Dendritic cell treated with granulocyte-macrophage colony-stimulating factor and Interleukin-4, amounts not matched to agents 40 ng/mL and 50 ng/mL, for 4 days (primary cell): Measurements from ENCODE around the gene POMZP3.
A peak's percentile ranks its signal among the peaks of the same experiment; 100 is the strongest.
"Not testable (repeated sequence)": the region's sequence is repeated elsewhere in the genome, so short reads cannot be mapped to it uniquely, and the experiment has no call there.

Experiments used
- H3K27ac Mint-ChIP-seq: one replicate; pipeline ENCODE4 v1.8.0; 2022; ENCODE audit warnings: mild to moderate bottlenecking, mixed read lengths
- H3K27me3 Mint-ChIP-seq: one replicate; pipeline ENCODE4 v1.8.0; 2022; ENCODE audit warnings: mild to moderate bottlenecking, mixed read lengths
- H3K36me3 Mint-ChIP-seq: one replicate; pipeline ENCODE4 v1.8.0; 2022; ENCODE audit warnings: low read depth, mixed read lengths
- H3K4me1 Mint-ChIP-seq: one replicate; pipeline ENCODE4 v1.8.0; 2022; ENCODE audit warnings: low read depth, mixed read lengths
- H3K4me3 Mint-ChIP-seq: one replicate; pipeline ENCODE4 v1.8.0; 2022; ENCODE audit warnings: mild to moderate bottlenecking, moderate library complexity, mixed read lengths
- H3K9me3 Mint-ChIP-seq: one replicate; pipeline ENCODE4 v1.8.0; 2022; ENCODE audit warnings: mixed read lengths
- intact Hi-C: fragments of 100-400 bp; cut with micrococcal nuclease; formaldehyde crosslinking; loops from one replicate; pipeline ENCODE4 v1.15.0; 2022

POMZP3 gene

DNA sequence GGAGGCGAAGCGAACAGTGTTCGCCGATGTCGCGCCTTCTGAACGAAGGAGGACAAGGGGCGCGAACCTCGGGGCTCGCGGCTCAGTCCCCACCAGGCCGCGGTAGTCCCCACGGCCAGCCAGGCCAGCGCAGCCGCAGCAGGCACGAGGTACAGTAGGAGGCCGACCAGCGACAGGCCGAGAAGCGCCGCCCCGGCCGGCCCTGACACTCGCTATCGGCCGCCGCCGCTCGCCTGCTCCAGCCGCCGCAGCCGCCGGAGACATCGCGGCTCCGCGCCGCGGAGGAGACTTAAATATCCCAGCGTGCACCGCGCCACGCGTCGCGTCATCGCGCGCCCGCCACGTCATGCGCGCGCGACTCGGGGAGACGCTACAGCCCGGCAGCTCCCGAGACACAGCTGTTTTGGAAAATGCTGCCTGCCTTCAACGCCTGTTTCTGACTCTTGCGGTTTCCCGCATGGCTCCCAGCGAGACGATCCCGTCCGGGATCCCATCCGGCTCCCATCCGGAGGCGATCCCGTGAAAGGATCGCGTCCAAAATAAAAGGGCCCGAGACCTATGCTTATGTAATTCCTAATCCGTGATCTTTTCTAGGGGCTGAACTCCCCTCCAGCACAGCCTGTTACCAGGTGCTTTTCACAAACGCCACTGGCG, at the start of gene POMZP3:
Gene POMZP3, minus strand, starts transcription at position 291 of the 654 bp plus-strand sequence. CDS start 1,215 bp downstream, outside the sequence.
- intact Hi-C loops, H3K27me3 Mint-ChIP-seq, H3K4me1 Mint-ChIP-seq, H3K9me3 Mint-ChIP-seq: not testable (repeated sequence)
- Mint-ChIP-seq H3K4me3 (peak within 1 kb of the TSS; percentile 81), H3K27ac (peak within 1 kb of the TSS; percentile 83), H3K36me3 (peaks cover 17% of the 10 kb centered on the region)

DNA sequence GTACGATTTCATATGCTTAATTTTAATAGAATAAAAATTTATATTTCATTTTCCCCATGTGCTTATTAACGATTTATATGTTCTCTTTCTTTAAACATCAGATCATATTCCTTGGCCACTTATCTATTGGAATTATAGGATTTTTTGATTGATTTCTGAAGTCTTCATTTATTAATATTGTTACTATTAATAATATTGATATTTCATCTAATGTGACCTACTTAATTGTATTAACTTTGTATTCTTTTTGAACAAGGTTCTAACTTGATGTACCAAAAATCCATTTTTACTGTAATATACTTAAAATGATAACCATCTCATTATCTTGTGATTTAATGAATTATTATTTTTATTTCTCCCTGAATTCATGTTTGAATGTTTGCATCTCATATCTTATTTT, 48.7 kb upstream of the POMZP3 start:
- H3K9me3 Mint-ChIP-seq, intact Hi-C loops: not testable (repeated sequence)

DNA sequence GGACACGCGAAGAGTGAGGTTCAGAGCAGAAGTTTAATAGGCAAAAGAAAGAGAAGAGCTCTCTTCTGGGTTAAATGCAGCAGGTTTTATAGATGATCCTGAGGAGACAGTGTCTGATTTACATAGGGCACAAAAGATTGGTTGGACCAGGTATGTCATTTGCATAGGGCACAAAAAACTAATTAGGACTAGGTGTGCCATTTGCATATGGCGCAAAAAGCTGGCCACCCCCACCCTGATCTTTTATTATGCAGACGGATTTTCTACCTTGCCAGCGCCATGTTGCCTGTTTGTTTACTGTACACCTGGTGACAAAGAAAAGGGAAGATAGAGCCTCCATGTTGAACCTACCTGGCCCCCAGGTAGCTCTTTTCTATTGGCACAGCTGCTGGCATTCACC, 46.3 kb upstream of the POMZP3 start:
- H3K27me3 Mint-ChIP-seq, H3K9me3 Mint-ChIP-seq, H3K4me3 Mint-ChIP-seq, H3K27ac Mint-ChIP-seq, H3K36me3 Mint-ChIP-seq, intact Hi-C loops: not testable (repeated sequence)
- peaks cover 15% of the 10 kb centered on the region for H3K4me1 Mint-ChIP-seq

More for the DNA sequence above, 48.7 kb upstream of the POMZP3 start:
- H3K27me3 Mint-ChIP-seq, H3K27ac Mint-ChIP-seq, H3K36me3 Mint-ChIP-seq, H3K4me3 Mint-ChIP-seq: not testable (repeated sequence)
- peaks cover 18% of the 10 kb centered on the region for H3K4me1 Mint-ChIP-seq

DNA sequence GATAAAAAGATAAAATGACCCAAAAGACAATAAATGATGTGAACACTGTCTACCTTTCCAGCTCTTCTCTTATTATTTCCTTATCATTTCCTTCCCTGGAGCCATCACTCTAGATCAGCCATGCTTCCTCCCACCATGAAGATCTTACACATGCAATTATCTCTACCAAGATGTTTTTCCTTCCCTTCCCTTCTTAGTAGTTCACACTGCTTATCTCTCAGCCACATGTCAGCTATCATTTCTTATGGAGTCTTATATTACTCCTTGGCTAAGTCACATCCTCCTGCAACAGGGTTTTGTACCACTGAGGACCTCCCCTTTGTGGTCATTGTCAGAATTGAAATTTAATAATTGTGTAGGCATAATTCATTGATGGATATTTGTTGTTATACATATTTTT, 32.1 kb upstream of the POMZP3 start:
- H3K4me1 Mint-ChIP-seq, H3K36me3 Mint-ChIP-seq, intact Hi-C loops, H3K27me3 Mint-ChIP-seq, H3K4me3 Mint-ChIP-seq, H3K9me3 Mint-ChIP-seq, H3K27ac Mint-ChIP-seq: not testable (repeated sequence)

DNA sequence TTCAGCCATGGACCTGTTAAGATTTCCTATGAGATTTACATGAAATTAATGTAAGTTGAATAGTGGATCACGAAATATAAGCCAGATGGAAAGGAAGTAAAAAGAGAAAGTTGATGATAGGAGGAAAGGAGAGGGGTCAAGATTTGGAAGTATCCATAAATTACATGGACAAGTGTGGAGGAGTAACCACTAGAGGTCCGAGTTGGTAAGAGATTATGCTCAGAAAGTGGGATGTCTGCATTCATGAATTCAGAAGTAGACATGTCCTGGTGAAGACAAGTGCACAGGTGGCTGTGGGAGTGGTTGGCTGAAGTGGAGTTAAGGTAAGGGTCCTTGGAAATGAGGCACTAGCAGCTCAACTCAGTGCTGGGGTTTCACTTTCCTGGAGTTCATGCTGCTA, 29.3 kb upstream of the POMZP3 start:
- intact Hi-C loops, H3K27me3 Mint-ChIP-seq, H3K4me3 Mint-ChIP-seq, H3K36me3 Mint-ChIP-seq, H3K9me3 Mint-ChIP-seq, H3K27ac Mint-ChIP-seq, H3K4me1 Mint-ChIP-seq: not testable (repeated sequence)

DNA sequence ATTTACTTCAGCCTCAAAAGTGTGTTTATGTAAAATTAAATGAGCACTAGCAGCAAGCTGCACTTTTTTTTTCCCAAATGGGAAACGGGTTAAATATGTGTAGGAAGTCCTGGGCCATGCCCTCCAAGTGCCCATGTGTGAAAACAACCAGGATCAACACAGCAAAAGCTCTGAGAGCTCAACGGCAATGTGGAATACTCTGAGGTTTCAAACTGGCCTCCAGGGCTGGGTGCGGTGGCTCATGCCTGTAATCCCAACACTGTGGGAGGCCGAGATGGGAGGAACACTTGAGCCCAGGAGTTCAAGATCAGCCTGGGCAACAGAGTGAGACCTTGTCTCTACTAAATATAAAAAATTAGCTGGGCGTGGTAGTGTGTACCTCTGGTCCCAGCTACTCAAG, 15.5 kb upstream of the POMZP3 start:
- H3K4me3 Mint-ChIP-seq, H3K27me3 Mint-ChIP-seq, H3K27ac Mint-ChIP-seq, H3K36me3 Mint-ChIP-seq, intact Hi-C loops, H3K4me1 Mint-ChIP-seq, H3K9me3 Mint-ChIP-seq: not testable (repeated sequence)

DNA sequence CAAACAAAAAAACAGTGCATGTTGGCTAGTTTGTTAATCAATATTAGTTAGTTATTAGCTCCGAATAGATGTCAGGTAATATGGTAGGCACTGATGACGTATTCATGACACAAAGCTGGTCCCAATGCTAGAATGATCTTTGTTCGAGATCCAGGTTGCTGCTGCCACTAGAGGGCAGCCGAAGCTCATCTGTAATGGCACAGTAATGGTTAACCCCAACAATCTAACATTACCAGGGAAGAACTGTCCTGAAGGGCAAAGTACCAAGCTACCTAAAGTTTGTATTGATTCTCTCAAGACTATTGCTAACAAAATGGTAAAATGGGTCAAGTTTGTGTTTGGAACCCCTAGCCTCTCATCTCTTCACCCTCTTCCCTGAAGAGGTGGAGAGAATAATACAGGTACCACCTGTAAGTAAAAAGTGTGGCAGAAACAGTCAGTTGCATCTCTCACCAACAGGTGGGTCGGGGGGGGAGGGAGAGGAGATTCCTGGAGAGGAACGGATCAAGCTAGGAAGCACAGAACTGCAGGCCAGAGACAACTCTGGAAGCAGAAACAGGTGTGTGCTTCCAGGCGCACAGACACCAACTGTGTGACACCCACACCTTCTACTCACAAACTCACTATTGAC, 10.1 kb upstream of the POMZP3 start:
- intact Hi-C loops, H3K36me3 Mint-ChIP-seq, H3K4me3 Mint-ChIP-seq, H3K9me3 Mint-ChIP-seq, H3K4me1 Mint-ChIP-seq, H3K27me3 Mint-ChIP-seq, H3K27ac Mint-ChIP-seq: not testable (repeated sequence)

DNA sequence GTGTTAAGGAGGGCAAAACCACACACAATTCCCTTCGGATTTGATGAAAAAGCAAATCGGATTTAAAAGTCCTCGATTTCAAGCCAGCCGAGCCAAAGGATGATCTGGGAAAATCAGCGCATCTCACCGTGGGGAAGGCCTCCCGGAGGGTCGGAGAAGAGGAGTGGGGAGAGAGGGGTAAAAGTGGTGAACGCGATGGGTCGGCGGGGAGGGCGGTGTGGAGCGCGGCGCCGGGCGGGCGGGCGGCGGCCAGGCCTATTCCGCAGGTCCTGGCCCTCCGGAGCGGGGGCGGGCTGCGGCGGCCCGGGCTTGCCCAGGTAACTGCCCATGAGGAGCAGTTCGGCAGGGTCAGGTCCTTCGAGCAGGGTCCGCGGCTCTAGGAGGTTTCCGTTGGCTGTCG, 498 bp downstream of the POMZP3 start:
- intact Hi-C loops, H3K4me1 Mint-ChIP-seq, H3K9me3 Mint-ChIP-seq, H3K27me3 Mint-ChIP-seq: not testable (repeated sequence)
- Mint-ChIP-seq H3K36me3 (peaks cover 17% of the 10 kb centered on the region), H3K4me3 (peak overlapping the region; percentile 81), H3K27ac (peak overlapping the region; percentile 63)

DNA sequence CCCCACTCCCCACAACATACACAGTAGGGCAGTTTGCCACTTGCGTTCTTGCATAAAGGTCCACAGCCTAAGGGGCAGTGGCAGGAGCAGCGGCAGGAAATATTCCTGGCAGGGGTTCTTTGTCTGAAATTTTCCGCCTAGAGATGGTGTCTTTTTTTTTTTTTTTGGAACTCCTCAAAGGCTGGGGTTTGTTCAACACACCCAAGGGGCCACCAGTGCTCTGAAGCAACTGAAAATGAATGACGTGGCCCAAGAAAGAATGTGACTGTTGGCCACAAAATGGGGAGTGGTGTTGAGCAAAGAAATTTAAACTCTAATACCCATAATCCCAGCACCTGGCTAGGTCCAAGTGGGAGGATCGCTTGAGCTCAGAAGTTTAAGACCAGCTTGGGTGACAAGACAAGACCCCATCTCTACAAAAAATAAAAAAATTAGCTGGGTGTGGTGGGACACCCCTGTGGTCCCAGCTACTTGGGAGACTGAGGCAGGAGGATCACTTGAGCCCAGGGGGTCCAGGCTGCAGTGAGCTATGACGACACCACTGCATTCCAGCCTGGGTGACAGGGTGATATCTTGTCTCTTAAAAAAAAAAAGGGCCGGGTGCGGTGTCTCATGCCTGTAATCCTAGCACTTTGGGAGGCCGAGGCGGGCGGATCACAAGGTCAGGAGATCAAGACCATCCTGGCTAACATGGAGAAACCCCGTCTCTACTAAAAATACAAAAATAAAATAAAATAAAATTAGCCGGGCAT, 7.5 kb downstream of the POMZP3 start:
- H3K4me1 Mint-ChIP-seq, H3K9me3 Mint-ChIP-seq, H3K4me3 Mint-ChIP-seq, intact Hi-C loops, H3K27ac Mint-ChIP-seq, H3K27me3 Mint-ChIP-seq: not testable (repeated sequence)
- peaks cover 23% of the 10 kb centered on the region for H3K36me3 Mint-ChIP-seq

DNA sequence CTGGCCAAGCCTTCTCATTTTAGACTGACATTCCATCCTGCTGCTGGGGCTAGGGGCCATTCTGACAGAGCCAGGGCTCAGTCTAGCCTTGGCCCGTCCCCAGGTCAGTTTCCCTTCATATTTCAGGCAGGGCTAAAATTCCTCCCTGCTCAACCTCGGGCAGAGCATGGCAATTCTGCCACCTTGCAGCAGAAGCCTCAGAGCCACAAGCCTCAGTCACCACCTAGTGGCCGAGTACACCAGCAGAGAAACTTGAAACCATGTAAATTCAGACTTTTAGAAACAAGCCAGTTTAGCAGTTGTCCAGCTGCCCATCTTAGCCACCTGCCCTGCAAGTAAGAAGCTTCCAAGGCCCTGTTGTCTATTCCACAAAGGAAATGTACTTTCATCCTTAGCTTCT, 13.3 kb downstream of the POMZP3 start:
- intact Hi-C loops, H3K27ac Mint-ChIP-seq, H3K4me1 Mint-ChIP-seq, H3K4me3 Mint-ChIP-seq, H3K9me3 Mint-ChIP-seq, H3K27me3 Mint-ChIP-seq: not testable (repeated sequence)
- peaks cover 12% of the 10 kb centered on the region for H3K36me3 Mint-ChIP-seq

DNA sequence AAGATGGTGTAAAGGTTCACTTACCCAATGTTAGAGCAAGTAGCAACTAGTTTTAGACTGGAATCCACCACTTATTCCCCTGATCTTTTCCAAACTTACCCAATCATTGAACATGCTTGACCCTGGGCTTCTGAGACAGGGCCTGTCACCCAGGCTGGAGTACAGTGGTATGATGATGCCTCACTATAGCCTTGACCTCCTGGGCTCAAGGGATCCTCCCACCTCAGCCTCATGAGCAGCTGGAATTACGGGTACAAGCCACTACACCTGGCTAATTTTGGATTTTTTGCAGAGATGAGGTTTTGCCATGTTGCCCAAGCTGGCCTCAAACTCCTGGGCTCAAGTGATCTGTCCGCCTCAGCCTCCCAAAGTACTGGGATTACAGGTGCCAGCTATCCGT, 14.8 kb downstream of the POMZP3 start:
- H3K4me1 Mint-ChIP-seq, H3K36me3 Mint-ChIP-seq, H3K27me3 Mint-ChIP-seq, H3K9me3 Mint-ChIP-seq, H3K4me3 Mint-ChIP-seq, H3K27ac Mint-ChIP-seq, intact Hi-C loops: not testable (repeated sequence)

DNA sequence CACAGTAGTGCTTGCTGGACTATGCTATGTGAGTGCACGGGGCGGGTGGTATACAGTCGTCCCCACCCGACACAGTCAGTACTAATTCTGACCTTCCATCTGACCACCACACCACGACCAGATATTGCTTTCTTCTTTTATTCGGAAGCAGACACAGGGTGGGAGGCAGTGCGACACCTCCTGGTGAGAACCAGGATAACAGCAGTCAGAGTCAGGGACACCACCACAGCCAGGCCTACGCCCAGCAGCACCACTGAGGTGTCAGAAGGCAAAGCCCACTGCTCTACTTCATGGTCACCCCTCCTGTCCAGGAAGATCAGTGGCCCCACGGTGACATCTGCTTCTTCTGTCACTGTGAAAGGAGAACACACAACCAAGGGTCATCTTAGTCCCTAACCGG, 17.2 kb downstream of the POMZP3 start:
- intact Hi-C loops, H3K9me3 Mint-ChIP-seq, H3K27me3 Mint-ChIP-seq, H3K4me1 Mint-ChIP-seq, H3K36me3 Mint-ChIP-seq, H3K27ac Mint-ChIP-seq, H3K4me3 Mint-ChIP-seq: not testable (repeated sequence)

DNA sequence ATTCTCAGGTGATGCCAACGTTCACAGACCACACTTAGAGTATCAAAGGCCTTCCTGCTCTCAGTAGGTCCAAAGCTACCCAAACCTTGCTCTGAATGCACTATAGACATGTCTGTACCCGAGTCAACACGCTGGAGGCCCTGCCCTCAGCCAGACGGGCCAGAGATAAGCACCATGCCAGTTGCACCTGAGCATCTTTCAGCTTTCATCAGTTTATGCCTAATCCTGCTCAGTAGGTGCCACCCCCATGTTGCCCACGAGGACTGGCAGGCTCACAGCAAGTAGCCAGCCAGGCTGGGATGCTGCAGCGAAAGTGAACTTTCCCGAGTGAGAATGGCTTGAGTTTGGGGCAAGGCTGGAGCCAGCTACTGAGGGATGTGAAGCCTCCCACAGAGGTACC, 18.6 kb downstream of the POMZP3 start:
- H3K27me3 Mint-ChIP-seq, H3K4me1 Mint-ChIP-seq, H3K27ac Mint-ChIP-seq, H3K4me3 Mint-ChIP-seq, H3K36me3 Mint-ChIP-seq, intact Hi-C loops, H3K9me3 Mint-ChIP-seq: not testable (repeated sequence)

DNA sequence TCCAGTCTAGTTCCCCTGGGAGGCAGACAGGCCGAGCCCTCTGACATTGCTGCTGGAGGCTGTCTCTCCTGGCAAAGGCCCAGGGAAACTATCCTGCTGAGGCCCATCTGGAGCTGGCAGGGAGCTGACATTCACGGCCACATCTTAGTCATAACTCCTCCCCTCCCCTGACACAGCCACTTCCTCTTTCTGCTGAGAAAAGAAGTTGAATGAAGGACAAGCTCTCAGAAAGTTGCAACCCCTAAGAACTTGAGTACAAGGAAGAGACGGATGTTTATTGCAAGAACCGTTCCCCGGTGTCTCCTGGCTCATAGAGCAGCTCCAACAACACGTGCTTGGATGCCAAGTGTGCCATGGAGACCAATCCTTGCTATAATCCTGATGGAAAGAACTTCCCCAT, 21.1 kb downstream of the POMZP3 start:
- H3K4me1 Mint-ChIP-seq, H3K4me3 Mint-ChIP-seq, H3K27ac Mint-ChIP-seq, H3K27me3 Mint-ChIP-seq, H3K9me3 Mint-ChIP-seq, intact Hi-C loops, H3K36me3 Mint-ChIP-seq: not testable (repeated sequence)

DNA sequence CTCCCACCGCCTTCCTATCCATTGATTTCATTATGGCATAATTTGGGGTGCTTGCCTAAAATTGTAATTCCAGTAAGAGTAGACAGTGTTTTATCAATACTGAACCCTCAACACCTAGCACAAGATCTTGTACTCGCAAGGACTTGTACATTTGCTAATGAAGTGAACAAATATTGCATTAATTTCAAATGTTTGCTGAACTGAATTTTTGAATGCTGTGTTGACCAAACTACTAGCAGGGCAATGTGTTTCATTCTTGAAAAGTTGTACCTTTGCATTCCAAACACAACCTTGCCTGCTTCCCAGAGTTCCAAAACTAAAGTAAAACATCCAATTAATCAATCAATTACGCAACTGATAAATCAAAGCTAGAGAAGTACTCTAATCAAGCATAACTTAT, 26.4 kb downstream of the POMZP3 start:
- H3K27ac Mint-ChIP-seq, H3K9me3 Mint-ChIP-seq, intact Hi-C loops, H3K27me3 Mint-ChIP-seq, H3K4me3 Mint-ChIP-seq, H3K4me1 Mint-ChIP-seq, H3K36me3 Mint-ChIP-seq: not testable (repeated sequence)
